ENCODE data around the gene KRTAP19-3.

DNA sequence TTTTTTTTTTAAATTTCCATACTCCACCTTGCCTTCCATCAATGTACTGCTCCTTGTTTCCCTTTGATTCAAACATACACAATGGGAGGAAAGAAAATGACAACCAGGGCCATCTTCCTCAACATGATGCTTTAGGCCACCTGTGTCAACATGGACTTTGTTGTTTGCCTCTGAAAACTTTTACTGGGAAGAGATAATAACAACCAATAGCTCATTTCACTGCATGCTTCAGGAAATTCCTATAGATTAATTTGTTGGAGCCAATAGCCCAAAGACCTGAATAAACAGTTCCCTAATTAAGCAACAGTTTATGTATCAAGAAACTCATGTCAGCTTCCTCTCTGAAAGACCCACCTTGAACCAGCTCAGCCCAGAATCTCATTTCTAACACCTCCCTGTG is 48.6 kb downstream of the KRTAP19-3 start:
- TF ChIP-seq, protein P1, sequence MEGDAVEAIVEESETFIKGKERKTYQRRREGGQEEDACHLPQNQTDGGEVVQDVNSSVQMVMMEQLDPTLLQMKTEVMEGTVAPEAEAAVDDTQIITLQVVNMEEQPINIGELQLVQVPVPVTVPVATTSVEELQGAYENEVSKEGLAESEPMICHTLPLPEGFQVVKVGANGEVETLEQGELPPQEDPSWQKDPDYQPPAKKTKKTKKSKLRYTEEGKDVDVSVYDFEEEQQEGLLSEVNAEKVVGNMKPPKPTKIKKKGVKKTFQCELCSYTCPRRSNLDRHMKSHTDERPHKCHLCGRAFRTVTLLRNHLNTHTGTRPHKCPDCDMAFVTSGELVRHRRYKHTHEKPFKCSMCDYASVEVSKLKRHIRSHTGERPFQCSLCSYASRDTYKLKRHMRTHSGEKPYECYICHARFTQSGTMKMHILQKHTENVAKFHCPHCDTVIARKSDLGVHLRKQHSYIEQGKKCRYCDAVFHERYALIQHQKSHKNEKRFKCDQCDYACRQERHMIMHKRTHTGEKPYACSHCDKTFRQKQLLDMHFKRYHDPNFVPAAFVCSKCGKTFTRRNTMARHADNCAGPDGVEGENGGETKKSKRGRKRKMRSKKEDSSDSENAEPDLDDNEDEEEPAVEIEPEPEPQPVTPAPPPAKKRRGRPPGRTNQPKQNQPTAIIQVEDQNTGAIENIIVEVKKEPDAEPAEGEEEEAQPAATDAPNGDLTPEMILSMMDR (IDR thresholded peaks at IDR 0.05): no peak
- TF ChIP-seq POLR2A (IDR thresholded peaks at IDR 0.05): no peak
- TF ChIP-seq POLR2AphosphoS5 (IDR thresholded peaks at IDR 0.05): no peak
